ENCODE measurements around the gene ANKMY1.

DNA sequence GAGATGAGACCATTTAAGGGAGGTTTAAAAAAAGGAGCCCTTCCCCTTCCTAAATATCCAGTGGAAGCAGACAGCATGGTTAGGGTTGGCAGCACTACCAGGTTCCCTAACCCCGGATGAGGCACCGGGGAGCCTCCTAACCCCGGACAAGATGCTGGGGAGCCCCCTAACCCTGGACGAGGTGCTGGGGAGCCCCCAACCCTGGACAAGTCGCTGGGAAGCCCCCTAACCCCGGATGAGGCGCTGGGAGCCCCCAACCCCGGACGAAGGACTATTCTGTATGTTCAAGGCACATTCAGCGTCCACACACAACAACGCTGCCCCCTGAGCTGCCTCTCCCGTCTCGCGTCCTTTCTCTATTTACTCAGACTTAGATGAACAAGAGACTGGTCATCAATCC lies 51.9 kb downstream of the ANKMY1 start:
- TF ChIP-seq, protein P1, sequence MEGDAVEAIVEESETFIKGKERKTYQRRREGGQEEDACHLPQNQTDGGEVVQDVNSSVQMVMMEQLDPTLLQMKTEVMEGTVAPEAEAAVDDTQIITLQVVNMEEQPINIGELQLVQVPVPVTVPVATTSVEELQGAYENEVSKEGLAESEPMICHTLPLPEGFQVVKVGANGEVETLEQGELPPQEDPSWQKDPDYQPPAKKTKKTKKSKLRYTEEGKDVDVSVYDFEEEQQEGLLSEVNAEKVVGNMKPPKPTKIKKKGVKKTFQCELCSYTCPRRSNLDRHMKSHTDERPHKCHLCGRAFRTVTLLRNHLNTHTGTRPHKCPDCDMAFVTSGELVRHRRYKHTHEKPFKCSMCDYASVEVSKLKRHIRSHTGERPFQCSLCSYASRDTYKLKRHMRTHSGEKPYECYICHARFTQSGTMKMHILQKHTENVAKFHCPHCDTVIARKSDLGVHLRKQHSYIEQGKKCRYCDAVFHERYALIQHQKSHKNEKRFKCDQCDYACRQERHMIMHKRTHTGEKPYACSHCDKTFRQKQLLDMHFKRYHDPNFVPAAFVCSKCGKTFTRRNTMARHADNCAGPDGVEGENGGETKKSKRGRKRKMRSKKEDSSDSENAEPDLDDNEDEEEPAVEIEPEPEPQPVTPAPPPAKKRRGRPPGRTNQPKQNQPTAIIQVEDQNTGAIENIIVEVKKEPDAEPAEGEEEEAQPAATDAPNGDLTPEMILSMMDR (IDR thresholded peaks at IDR 0.05), result no peak
- no peak for TF ChIP-seq EP300 (IDR thresholded peaks at IDR 0.05)
- TF ChIP-seq POLR2AphosphoS5 (IDR thresholded peaks at IDR 0.05), result no peak

Measured in stomach (tissue), 4 donors.